Mesenchymal stem cell (in vitro differentiated cells and primary cell): ENCODE data around the gene MDFIC.

Experiments used
- DNase-seq: peaks from one replicate; pipeline ENCODE4 v3.0.0-alpha.2; 2013
- H2AFZ ChIP-seq: one replicate; pipeline ENCODE4 v1.6.1; 2013; ENCODE audit warnings: low read depth, mild to moderate bottlenecking, control low read depth, inconsistent platforms, low read length, moderate library complexity
- H2AK5ac ChIP-seq: 2 replicates; pipeline ENCODE4 v1.6.1; 2013; ENCODE audit warnings: low read length, moderate library complexity, mild to moderate bottlenecking, inconsistent platforms; ENCODE audit not compliant: severe bottlenecking
- H2BK120ac ChIP-seq: one replicate; pipeline ENCODE4 v1.6.1; 2013; ENCODE audit warnings: low read depth, mild to moderate bottlenecking, inconsistent platforms, low read length, moderate library complexity
- H2BK12ac ChIP-seq, 2 experiments: one replicate each; pipeline ENCODE4 v1.6.1; 2013; ENCODE audit warnings: inconsistent platforms in 2 of 2, low read length in 2 of 2, mild to moderate bottlenecking in 2 of 2, moderate library complexity in 2 of 2, control low read depth in 1 of 2
- H2BK15ac ChIP-seq: one replicate; pipeline ENCODE4 v1.6.1; 2013; ENCODE audit warnings: mild to moderate bottlenecking, low read depth, inconsistent platforms; ENCODE audit not compliant: poor library complexity, severe bottlenecking
- H2BK5ac ChIP-seq: 2 replicates; pipeline ENCODE4 v1.6.1; 2013; ENCODE audit warnings: low read depth, mild to moderate bottlenecking, low read length, control low read depth, inconsistent platforms; ENCODE audit not compliant: poor library complexity, severe bottlenecking
- H3K14ac ChIP-seq, 2 experiments: one replicate each; pipeline ENCODE4 v1.6.1; 2013; ENCODE audit warnings: inconsistent platforms in 2 of 2, low read length in 2 of 2, control low read depth in 1 of 2, mild to moderate bottlenecking in 1 of 2, moderate library complexity in 1 of 2
- H3K18ac ChIP-seq, 2 experiments: one replicate each; pipeline ENCODE4 v1.6.1; 2013; ENCODE audit warnings: inconsistent platforms in 2 of 2, low read length in 2 of 2, control low read depth in 1 of 2, low read depth in 1 of 2, mild to moderate bottlenecking in 1 of 2
- H3K23ac ChIP-seq, 2 experiments: one replicate each; pipeline ENCODE4 v1.6.1; 2013; ENCODE audit warnings: inconsistent platforms in 2 of 2, low read length in 2 of 2, mild to moderate bottlenecking in 2 of 2, moderate library complexity in 2 of 2, control low read depth in 1 of 2
- H3K27ac ChIP-seq: 2 replicates; pipeline ENCODE4 v1.5.1; 2013; ENCODE audit warnings: mild to moderate bottlenecking, moderate library complexity, low read length, control low read depth, inconsistent platforms; ENCODE audit not compliant: poor library complexity, severe bottlenecking
- H3K27me3 ChIP-seq, 2 experiments: 2 replicates each; pipeline versions ENCODE4 v1.6.1 to v1.7.0; 2013; ENCODE audit warnings: low read length in 2 of 2, mild to moderate bottlenecking in 2 of 2, moderate library complexity in 2 of 2, control low read depth in 1 of 2, inconsistent platforms in 1 of 2; ENCODE audit not compliant: control insufficient read depth in 1 of 2, insufficient read depth in 1 of 2
- H3K36me3 ChIP-seq, 2 experiments: 2 replicates each; pipeline versions ENCODE4 v1.6.1 to v1.7.0; 2013; ENCODE audit warnings: low read length in 2 of 2, control low read depth in 1 of 2, inconsistent platforms in 1 of 2, low read depth in 1 of 2, mild to moderate bottlenecking in 1 of 2; ENCODE audit not compliant: insufficient read depth in 2 of 2, control insufficient read depth in 1 of 2
- H3K4ac ChIP-seq, 2 experiments: one replicate each; pipeline ENCODE4 v1.6.1; 2013; ENCODE audit warnings: inconsistent platforms in 2 of 2, low read length in 2 of 2, mild to moderate bottlenecking in 2 of 2, moderate library complexity in 2 of 2, control low read depth in 1 of 2, low read depth in 1 of 2
- H3K4me1 ChIP-seq: 2 replicates; pipeline ENCODE4 v1.6.1; 2013; ENCODE audit warnings: low read depth, low read length, control low read depth; ENCODE audit not compliant: control insufficient read depth, insufficient read depth
- H3K4me2 ChIP-seq: 2 replicates; pipeline ENCODE4 v1.6.1; 2013; ENCODE audit warnings: low read length, mild to moderate bottlenecking, inconsistent platforms; ENCODE audit not compliant: poor library complexity, severe bottlenecking
- H3K4me3 ChIP-seq, 2 experiments: 2 replicates each; pipeline versions ENCODE4 v1.5.1 to v1.7.0; 2013; ENCODE audit warnings: low read length in 2 of 2, mild to moderate bottlenecking in 2 of 2, control low read depth in 1 of 2, low read depth in 1 of 2; ENCODE audit not compliant: insufficient read depth in 1 of 2
- H3K79me1 ChIP-seq: replicated peaks from 2 replicates; pipeline ENCODE4 v1.6.1; 2013; ENCODE audit warnings: mild to moderate bottlenecking, control low read depth, low read length, inconsistent platforms; ENCODE audit not compliant: poor library complexity, severe bottlenecking
- H3K9ac ChIP-seq: 2 replicates; pipeline ENCODE4 v1.7.0; 2013; ENCODE audit warnings: mild to moderate bottlenecking, low read length, moderate library complexity
- H3K9me3 ChIP-seq: 2 replicates; pipeline ENCODE4 v1.7.0; 2013; ENCODE audit warnings: mild to moderate bottlenecking, low read length; ENCODE audit not compliant: control insufficient read depth
- H4K8ac ChIP-seq: one replicate; pipeline ENCODE4 v1.6.1; 2013; ENCODE audit warnings: inconsistent platforms, mild to moderate bottlenecking, low read length, moderate library complexity
- H4K91ac ChIP-seq: one replicate; pipeline ENCODE4 v1.6.1; 2013; ENCODE audit warnings: mild to moderate bottlenecking, low read length, inconsistent platforms
- WGBS: methylation state at CpG from one replicate; pipeline ENCODE4 v1.1.7; 2013; ENCODE audit warnings: mixed read lengths; 5-methylcytosine and 5-hydroxymethylcytosine counted together

Gene MDFIC

DNA sequence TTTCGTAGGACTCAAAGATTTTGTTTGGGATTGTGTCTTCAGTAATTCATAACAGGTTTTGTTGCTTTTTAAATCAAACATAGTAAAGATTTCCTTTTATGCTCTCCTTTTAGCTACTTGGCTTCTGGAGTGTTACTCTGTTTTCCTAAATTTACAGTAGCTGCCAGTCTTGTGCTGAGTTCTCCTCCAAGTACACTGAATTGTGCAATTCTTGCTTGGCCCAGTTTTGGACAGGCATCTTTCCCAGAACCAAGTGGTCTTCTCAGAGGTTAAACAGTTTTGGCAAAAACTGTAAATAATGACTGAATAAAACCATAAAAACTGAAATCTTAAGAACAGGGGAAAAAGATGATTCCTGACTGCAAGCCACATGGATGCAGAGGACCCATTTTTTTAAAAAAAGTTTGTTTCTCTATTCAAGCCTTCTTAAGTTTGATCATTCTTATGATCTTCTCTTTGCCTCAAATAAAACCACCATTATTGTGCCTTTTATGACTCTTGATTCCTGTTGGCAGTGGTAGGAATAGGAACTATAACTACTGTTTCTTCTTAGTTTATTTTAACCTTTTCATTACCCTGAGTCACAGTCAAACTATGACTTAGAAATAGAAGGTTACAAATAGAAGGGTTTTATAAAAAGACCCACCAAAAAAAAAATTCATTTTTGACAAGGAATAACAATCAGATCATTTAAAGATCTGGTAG lies 88.0 kb downstream of the MDFIC start:
- no peak overlapping the region for H3K4me2 ChIP-seq

DNA sequence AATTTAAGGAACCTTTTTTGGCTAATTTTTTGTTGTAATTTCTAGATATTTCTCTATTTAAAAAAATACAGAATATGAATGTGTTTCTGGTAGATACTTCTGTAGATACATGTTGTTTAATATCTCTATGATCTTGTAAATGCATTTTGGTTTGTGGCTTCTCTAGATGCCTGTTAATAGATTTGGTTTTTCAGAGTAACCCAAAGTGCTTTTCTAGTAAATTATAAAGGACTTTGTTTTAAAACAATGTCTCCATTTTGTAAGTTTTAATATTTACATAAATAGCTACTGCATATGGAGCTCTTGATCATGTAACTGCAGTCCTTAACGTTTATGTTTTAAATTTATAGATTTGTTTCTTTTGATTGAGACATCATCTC lies 88.5 kb downstream of the MDFIC start:
- no peak overlapping the region for H2BK12ac ChIP-seq
- H2BK5ac ChIP-seq = no peak overlapping the region
- no peak overlapping the region for H2BK120ac ChIP-seq
- no peak overlapping the region for H3K4ac ChIP-seq
- no peak overlapping the region for H3K27ac ChIP-seq
- no peak overlapping the region for H3K23ac ChIP-seq
- no peak overlapping the region for H4K91ac ChIP-seq
- no peak overlapping the region for H3K18ac ChIP-seq
- H3K14ac ChIP-seq = no peak overlapping the region
- no CpG with 5 or more reads among the region's 1 CpG for WGBS
- no peak overlapping the region for H3K4me3 ChIP-seq
- peaks cover 5% of the 10 kb centered on the region for H3K4me1 ChIP-seq
- no peaks in the 10 kb centered on the region for H3K27me3 ChIP-seq
- H3K9ac ChIP-seq = no peak overlapping the region
- H3K36me3 ChIP-seq = peaks cover 0 to 16% of the 10 kb centered on the region in 2 experiments
- H3K79me1 ChIP-seq = peaks cover 10% of the 10 kb centered on the region
- no peak for DNase-seq
- no peak overlapping the region for H3K4me2 ChIP-seq
- no peaks in the 10 kb centered on the region for H3K9me3 ChIP-seq
- H4K8ac ChIP-seq = no peak overlapping the region
- H2BK15ac ChIP-seq = no peak overlapping the region
- no peak overlapping the region for H2AFZ ChIP-seq
- H2AK5ac ChIP-seq = no peak overlapping the region

More for the DNA sequence above, 88.0 kb downstream of the MDFIC start:
- Histone ChIP-seq H3K4me1 (peaks cover 5% of the 10 kb centered on the region), H2BK12ac (peak overlapping the region in 1 of 2 experiments; percentile 67), H3K4me3 (no peak overlapping the region), H3K14ac (no peak overlapping the region), H3K18ac (peak overlapping the region; percentile 21 to 47), H3K9me3 (no peaks in the 10 kb centered on the region), H3K4ac (no peak overlapping the region), H3K9ac (peak overlapping the region; percentile 59), H3K79me1 (peaks cover 10% of the 10 kb centered on the region), H3K27me3 (no peaks in the 10 kb centered on the region), H2BK120ac (no peak overlapping the region), H2AK5ac (no peak overlapping the region), H3K27ac (no peak overlapping the region), H2AFZ (no peak overlapping the region), H3K23ac (no peak overlapping the region), H2BK5ac (no peak overlapping the region), H4K91ac (no peak overlapping the region), H3K36me3 (peaks cover 0 to 13% of the 10 kb centered on the region in 2 experiments), H4K8ac (no peak overlapping the region), H2BK15ac (no peak overlapping the region)
- peak; percentile 23 for DNase-seq
- no CpG with 5 or more reads among the region's 1 CpG for WGBS

DNA sequence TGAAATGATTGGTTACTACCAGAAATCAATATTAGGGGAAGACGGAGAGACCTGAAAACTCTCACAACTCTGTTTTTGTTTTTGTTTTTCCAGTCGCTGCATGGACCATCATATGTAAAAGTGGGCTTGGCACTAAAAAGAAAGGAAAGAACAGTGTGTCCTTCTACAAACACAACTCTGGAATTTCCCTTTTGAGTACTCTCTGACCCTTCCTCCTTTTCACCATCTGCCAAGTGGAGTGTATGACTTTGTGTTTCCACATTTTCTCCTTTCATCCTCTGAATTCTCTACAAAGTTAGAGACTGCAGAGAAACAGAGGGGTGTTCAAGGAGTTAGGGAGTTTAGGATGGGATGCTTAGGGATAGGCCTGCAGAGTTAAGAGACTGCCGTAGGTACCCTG lies 92.0 kb downstream of the MDFIC start:
- Histone ChIP-seq H2BK15ac (no peak overlapping the region), H3K23ac (no peak overlapping the region), H2BK12ac (no peak overlapping the region), H3K14ac (no peak overlapping the region), H3K4ac (no peak overlapping the region), H2AFZ (no peak overlapping the region), H3K36me3 (peaks cover 0 to 48% of the 10 kb centered on the region in 2 experiments), H4K8ac (no peak overlapping the region), H3K18ac (peak overlapping the region in 1 of 2 experiments; percentile 59), H3K27ac (no peak overlapping the region), H3K9me3 (no peaks in the 10 kb centered on the region), H2BK120ac (peak overlapping the region; percentile 19), H3K79me1 (peaks cover 7% of the 10 kb centered on the region), H3K9ac (no peak overlapping the region), H2BK5ac (no peak overlapping the region), H3K4me2 (no peak overlapping the region), H4K91ac (no peak overlapping the region), H3K4me3 (no peak overlapping the region), H3K27me3 (no peaks in the 10 kb centered on the region), H2AK5ac (no peak overlapping the region), H3K4me1 (peaks cover 2% of the 10 kb centered on the region)
- DNase-seq = peak; percentile 54
- WGBS = 96% methylated on average over 3 of the region's 3 CpGs

- Histone ChIP-seq H3K14ac (no peak overlapping the region), H3K36me3 (peaks cover 0 to 57% of the 10 kb centered on the region in 2 experiments), H3K4me1 (peaks cover 2% of the 10 kb centered on the region), H2BK15ac (no peak overlapping the region), H3K23ac (no peak overlapping the region), H4K91ac (no peak overlapping the region), H3K4ac (no peak overlapping the region), H3K9me3 (no peaks in the 10 kb centered on the region), H2BK5ac (no peak overlapping the region), H3K79me1 (peaks cover 7% of the 10 kb centered on the region), H3K4me3 (no peak overlapping the region), H2BK12ac (no peak overlapping the region), H3K27me3 (no peaks in the 10 kb centered on the region), H4K8ac (no peak overlapping the region), H2BK120ac (no peak overlapping the region), H2AFZ (no peak overlapping the region), H3K27ac (no peak overlapping the region), H3K4me2 (no peak overlapping the region), H3K18ac (no peak overlapping the region), H2AK5ac (no peak overlapping the region), H3K9ac (no peak overlapping the region)
- WGBS = 57% methylated on average over 1 of the region's 1 CpG
- DNase-seq = no peak
These were observed 92.9 kb downstream of the MDFIC start for GRCh38 chr7:115014794-115015193.
